GM19324 (cell line): ENCODE data around the gene RFX3.
A peak's percentile ranks its signal among the peaks of the same experiment; 100 is the strongest.
"Not testable (repeated sequence)": the region's sequence is repeated elsewhere in the genome, so short reads cannot be mapped to it uniquely, and the experiment has no call there.

Experiments
- ATAC-seq: cut with Tn5 transposase; IDR thresholded peaks from one replicate; pipeline ENCODE4 v1.9.1; 2021; ENCODE audit warnings: mild to moderate bottlenecking, moderate library complexity; ENCODE audit not compliant: unreplicated experiment, low FRiP score

Gene RFX3

DNA sequence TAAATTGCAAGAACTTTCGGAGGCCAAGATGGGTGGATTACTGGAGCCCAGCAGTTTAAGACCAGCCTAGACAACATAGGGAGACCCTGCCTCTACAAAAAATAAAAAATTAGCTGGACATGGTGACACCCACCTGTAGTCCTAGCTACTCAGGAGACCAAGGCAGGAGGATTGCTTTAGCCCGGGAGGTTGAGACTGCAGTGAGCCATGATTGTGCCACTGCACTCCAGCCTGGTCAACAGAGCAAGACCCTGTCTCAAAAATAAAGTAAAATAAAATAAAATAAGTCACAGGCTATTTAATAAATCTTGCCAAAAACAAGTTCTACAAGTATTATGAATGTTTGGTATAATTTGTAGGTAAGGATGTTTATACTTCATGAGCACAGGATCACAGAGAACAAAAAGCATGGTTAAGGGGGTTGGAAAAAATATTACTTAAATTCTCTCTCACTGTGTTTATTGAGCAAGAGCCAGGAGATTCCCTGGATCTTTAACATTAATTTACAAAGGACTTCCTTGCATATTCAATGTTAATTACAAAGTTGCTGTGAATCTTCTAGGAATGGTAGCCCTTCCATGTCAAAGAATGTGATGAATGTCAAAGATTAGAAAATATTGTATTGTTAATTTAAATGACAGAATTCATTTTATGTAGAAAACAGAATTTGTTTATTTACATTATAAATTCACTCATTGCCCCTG lies 164.0 kb downstream of the RFX3 start:
- no peak for ATAC-seq

DNA sequence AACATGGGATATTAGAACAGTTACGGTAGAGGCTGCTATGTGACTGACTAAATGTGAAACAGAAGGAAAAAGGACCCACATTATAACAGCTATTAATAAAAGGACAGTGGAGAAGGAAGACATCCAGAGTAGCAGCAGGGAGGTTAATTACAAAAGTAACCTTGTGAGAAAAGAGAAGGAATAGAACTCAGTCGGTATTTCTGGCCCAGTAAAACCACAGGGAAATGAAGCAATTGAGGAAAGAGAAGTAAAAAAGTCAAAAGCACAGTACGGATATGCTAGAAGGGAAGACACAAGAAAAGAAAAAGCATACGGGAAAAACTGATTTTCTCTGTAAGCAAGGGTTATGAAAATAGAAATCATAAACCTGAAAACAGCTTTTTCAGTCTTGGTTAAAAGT lies 164.7 kb downstream of the RFX3 start:
- ATAC-seq = no peak

DNA sequence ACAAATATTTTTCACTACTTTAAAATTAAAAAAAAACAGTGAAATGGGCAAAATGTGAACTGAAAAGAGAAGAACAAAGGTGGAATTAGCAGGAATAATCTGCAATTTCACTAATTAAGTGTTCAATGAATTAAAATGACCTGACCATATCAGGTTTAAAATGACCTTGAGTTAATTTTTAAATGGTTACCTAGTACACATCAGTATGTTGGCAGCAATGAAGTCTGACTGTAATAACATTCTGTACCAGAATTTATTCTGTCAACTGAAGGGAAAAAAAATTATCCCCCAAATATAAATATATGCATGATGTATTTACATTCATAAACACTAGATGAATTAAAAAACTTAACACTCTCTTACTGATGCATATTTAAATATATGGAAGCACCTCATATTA lies 165.6 kb downstream of the RFX3 start:
- ATAC-seq = no peak

DNA sequence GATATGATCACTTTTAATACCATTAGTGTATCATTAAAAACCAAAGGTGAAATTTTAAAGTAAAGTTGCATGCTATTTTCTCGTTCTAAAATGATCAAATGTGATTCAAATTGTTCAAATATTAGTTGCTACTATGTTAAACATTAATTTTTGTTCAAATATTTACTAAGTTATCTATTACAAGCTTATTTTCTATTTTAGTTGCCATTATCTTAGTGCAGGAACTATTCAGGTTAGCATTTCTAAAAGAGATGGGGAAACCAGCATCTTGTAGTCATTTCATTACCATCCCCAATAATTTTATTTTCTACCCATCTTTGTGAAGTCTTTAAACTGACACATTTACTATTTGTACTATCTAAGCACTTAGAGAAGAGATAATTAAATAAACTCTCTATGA lies 166.0 kb downstream of the RFX3 start:
- no peak for ATAC-seq

DNA sequence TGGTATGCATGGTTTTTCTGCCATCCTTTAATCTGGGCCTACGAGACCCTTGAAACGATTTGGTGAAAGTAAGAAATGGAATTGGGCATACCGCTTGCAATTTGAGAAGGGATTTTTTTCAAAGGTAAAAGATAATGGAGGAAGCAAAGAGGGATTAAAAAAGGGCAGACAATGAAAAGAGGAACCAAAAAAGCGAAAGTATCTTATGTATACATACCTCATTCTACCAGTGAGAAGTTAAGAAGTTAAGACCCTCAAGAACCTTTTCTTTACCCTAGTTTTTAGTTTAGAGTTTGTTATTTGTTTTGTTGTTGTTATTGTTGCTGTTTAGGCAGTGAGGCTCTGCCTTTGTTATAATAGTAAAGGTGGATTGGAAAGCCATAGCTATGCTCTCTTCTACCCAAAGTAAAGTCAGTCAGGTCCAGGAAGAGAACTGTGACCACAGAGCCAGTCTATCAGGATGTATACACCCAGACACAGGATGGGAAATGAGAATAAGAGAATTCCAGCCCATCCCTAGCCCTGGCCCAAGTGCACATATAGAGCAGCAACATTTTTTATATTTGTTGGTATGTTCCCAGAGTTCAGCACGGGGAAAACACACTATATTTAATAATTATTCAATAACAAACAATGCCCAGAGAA lies 166.6 kb downstream of the RFX3 start:
- ATAC-seq = no peak

DNA sequence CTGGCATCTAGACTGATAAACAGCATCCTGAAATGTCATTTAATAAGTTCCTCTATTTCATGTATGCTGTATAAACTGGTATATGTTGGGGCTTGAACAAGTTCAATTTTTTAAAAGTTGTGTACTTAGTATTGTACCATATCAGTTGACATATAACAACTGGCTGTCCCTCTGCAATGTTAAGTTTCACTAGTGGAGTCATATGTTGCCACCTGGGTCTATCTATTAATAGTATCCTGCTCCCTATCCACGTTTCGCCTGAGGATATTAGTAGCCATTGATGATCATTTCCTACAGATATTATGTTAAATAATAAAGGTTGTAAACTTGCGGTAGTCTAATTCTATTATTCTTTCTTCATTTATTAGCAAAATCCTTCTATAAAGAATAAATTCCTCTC lies 177.6 kb downstream of the RFX3 start:
- no peak for ATAC-seq

DNA sequence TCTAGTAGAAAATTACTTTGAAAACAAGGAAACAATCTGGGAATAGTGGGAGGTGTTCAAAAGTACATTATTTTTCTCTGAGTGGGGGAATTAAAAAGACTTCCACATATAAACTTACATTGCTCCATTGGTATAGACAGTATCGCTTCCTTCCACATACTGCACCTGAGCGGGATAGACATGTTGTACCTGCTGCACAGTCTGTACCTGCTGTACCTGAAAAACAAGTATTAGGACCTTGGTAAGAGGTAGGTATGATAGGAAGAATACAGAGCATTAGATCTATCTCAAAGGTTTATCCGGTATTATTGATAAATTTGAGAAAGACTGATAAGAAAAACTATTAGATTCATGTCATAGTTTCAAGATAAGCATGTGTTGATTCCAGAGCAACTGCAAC lies 179.3 kb downstream of the RFX3 start:
- ATAC-seq = no peak

DNA sequence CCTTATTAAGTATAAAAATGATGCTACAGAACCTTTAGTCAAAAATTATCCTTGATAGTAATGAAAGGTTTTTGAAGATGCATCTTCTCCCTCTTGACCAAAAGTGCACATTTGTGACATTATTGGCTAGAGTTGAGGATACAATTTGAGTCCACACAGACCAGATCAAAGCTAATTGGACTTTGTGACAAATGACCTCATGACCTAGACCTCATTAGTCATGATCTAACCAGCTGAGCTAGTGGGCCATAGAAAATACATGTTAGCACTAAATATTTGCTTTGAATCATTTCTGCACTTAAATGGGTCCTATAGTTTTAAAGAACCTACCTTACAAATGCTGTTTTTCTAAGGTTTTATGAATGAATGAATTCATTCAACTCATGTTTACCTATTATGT lies 182.1 kb downstream of the RFX3 start:
- ATAC-seq = no peak

DNA sequence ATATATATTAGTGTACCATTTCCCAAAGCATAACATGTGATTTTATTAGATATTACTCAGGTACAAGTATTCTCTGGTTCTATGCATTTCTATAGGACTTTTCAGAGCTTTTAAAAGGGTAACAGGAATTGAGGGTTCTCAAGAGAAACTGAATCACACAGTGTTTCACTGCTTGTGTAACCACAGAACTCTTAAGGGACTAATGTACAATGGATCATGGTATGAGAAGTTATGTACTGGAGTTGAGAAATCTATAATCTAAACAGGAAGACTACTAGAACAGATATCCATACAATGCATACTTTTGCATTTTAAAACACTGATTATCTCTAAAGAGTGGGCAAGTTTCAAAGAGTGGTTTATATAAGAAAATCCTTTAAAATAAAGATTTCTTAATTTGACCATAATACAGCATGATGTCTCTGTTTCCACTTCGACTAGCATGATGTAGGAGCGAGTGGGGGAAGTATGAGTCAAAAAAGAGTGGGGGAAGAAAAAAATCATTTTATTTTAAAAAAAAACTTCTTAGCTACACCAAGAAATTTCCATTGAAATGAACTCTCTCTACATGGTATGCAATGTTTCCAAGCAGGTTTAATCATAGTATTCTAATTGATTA lies 183.5 kb downstream of the RFX3 start:
- ATAC-seq = no peak

DNA sequence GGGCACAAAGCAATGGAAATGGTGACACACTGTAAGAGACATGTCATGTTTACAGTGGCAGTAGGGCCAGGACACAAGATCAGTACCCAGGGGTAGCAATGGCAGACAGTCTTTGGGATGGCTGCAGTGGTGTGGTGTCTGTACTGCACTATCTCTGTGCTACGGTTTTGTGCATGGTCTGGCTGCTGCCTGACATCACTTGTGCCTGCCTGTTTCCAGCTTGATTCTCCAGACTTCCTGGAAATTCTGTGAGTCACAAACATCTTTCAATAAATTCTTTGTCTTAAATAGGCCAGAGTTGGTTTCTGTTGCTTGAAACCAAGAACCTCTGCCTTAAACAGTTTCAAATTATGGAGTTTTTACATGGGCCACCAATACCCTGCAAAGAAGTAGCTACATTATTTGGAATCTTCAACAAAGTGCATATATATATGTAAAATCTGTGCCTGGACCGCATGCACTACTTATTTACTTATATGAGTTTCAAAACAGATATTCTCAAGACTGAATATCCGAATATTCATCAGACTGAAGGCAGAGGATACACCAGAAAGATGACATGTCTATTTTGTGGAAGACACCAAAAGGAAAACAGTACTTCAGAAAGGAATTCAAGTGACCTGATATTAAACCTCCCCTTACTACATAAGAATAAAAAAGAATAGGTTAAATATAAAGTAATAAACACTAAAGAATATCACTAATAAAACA lies 188.1 kb downstream of the RFX3 start:
- ATAC-seq = no peak

DNA sequence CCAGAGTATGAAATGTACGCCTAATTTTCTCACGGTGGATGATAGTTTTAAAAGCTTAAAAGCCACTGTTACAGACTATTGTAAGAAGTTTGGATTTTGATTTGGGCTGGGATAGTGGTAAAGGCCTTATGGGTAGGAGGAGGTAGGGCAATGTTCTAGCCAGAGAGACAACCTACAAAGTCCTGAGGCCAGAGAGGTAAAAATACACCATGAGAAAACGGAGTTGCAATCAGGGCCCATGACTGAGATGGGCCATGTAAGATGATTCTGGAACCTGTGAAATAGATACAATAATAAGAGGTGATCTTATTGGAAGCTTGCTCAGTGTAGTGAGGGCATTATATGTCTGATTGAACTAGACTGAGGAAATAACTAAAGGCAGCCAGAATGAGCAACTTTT lies 188.8 kb downstream of the RFX3 start:
- no peak for ATAC-seq

DNA sequence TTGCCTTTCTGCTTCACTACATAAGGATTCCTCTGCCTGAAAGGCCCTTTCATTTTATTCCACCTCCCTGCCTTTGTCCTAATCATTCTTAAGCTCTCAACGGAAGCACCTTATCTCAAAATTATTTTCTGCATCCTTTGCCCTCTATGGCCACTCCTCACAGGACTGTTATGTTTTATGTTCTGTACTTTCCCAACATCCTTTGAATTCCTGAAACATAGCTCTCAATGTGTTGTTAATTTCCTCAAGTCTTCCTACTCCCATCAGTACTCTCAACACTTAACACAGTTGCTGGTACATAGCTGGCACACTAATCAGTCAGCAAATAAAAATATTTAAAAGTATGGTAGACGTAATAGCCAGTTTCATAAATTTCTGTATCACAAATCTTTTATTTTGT lies 193.0 kb downstream of the RFX3 start:
- no peak for ATAC-seq

DNA sequence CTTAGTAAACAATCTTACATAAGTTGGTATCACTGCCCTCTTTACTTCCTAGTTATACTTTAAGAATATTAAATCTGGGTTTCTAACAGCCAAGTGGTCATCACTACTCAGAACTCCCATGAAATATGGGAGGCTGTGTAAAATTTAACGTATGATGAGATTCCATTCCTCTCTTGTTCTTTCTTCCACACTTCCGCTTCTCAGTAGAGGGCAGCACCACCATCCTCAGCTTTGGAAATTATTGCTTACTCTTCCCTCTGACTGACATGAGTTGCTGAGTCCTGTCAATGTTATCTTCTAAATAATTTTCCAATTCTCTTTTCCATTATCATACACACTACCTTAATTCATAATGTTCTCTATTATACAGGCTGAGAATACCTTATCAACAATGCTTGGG lies 194.0 kb downstream of the RFX3 start:
- ATAC-seq = no peak

DNA sequence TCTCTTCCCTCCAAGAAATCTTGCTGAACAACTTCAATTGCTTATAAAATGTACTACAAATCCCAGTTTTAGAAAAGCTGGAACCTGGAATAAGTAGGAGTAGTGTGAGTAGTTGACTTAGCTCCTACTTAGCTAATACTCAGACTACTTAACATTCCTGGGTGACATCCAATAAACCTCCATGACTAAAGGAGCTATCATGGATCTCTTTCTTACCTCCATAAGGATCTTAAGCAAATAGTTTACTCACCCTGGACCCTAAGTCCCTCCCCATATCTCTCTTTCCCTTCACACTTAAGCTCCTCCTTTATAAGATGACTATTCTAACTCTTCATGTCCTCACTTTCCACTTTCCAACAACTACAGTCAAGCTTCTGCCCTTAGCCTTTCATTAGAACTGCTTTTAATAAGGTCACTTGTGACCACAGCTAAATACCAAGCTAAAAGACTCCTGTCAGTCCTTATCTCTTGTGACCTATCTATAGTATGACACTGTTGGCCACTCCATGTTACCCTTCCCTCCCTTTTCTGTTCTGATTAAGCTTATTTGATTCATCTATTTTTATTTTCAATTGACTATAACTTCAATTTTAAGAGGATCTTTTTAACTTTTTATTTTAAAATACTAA lies 194.9 kb downstream of the RFX3 start:
- ATAC-seq = no peak

DNA sequence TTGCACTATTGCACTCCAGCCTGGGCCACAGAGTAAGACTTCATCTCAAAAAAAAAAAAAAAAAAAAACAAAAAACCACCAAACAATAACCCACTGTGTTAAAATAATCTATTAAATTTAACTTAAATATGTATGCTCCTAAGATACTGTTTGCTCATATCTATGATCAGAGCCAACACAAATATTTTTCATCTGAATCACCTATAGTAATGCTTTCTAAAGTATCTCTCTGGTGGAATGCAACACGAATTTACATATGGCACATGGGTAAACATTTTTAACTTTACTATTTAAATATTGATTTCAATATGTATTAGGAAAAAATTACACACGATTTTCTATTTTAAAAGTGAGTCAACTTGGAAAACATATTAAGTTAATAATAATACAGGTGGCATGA lies 196.4 kb downstream of the RFX3 start:
- ATAC-seq = no peak

DNA sequence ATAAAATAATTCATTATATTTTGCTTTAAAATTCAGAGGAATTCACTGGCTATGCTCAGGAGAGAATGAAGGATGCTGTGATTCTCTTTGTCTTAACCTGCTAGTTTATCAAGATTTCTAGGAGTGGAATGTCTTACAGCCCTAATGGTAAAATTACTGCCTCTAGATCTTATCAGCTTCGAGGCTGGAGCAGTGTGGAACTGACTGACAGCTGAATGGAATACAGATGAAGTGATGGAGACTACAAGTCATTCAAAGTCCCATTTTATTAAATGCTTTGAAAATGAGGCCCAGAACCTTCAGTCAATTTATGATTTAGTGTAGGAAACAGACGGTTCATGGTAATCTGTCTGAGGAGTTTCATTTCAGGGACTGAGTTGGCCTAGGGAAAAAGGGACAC lies 202.1 kb downstream of the RFX3 start:
- ATAC-seq = no peak

DNA sequence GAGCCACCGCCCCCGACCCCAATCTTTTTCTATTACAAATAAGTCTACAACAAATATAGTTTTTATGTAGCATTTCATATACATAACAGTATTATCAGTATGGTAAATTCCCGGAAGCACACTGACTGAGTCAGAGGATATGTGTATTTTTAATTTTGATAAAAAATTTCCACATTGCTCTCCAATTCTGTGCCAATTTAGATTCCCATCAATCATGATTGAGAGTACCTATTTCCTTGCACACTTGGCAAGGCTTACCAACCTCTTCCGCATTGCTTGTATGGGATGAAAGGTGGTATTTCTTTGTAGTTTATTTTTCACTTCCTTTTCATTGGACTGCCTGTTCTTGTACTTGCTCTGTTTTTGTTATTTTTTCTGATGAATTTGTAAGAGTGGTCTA lies 204.6 kb downstream of the RFX3 start:
- no peak for ATAC-seq

DNA sequence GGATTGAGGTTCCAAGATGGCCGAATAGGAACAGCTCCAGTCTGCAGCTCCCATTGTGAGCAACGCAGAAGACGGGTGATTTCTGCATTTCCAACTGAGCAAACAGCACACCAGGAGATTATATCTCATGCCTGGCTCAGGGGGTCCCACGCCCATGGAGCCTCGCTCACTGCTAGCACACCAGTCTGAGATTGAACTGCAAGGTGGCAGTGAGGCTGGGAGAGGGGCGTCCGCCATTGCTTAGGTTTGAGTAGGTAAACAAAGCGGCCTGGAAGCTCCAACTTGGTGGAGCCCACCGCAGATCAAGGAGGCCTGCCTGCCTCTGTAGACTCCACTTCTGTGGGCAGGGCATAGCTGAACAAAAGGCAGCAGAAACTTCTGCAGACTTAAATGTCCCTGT lies 213.2 kb downstream of the RFX3 start:
- ATAC-seq = not testable (repeated sequence)

DNA sequence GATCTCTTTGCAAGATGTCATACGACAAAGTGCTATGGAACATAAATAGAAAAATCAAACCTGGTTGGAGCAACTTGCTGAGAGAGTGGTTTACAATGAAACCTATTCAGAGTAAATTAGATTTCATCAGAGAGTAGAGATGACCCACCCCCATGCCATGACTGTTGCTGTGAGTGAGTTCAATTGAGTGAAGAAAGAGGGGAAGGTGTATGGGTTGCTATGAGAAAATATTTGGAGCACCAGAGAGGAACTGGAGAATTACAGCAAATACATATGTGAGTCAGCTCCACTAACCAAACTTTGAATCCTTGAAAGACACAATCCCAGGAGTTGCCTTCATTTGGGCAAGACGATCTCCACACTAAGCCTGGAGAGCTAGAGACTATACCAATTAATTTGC lies 217.2 kb downstream of the RFX3 start:
- ATAC-seq = no peak

DNA sequence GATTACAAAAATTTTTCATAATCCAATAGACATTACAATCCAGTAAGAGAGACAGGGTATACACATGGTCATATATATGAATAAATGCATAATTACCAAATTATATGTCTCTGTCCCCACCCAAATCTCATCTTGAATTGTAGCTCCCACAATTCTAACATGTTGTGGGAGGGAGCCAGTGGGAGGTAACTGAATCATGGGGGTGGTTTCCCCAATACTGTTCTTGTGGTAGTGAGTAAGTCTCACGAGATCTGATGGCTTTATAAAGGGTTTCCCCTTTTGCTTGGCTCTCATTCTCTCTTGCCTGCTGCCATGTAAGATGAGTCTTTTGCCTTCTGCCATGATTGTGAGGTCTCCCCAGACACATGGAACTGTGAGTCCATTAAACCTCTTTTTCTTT lies 221.4 kb downstream of the RFX3 start:
- ATAC-seq = not testable (repeated sequence)

DNA sequence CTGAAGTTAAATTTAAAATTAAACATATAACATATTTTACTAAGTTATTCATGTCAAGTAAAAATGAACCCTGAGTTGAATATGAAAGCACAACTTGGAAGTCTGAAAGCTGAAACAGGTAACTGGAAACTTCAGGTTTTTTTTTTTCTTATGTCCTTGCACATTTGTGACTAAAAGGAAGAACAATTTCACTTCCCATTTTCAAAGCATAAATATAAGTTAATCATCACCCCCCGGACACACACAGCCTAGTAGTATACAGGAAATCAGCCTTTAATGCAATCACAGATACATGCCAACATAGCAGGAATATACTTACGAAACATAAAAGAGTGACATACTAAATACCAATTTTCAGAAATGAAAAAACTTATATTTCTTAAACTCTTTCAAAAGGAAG lies 225.9 kb downstream of the RFX3 start:
- ATAC-seq = peak; percentile 92
